NB4 (cell line): ENCODE results near the gene PRR19.
"Not testable (repeated sequence)": the region's sequence is repeated elsewhere in the genome, so short reads cannot be mapped to it uniquely, and the experiment has no call there.

Experiments used
- DNase-seq: peaks from one replicate; pipeline ENCODE4 v3.0.0; 2010; ENCODE audit warnings: low read depth
- H3K4me3 ChIP-seq: one replicate; pipeline ENCODE4 v1.5.1; 2011; ENCODE audit warnings: mild to moderate bottlenecking, low read depth, low read length, moderate library complexity
- CTCF ChIP-seq: IDR thresholded peaks from one replicate; pipeline ENCODE4 v1.5.1; 2012; ENCODE audit warnings: low read depth, low read length
- MAX ChIP-seq: IDR thresholded peaks from 2 replicates; pipeline ENCODE4 v1.6.1; 2011; ENCODE audit warnings: low read depth, low read length
- MYC ChIP-seq: IDR thresholded peaks from 2 replicates; pipeline ENCODE4 v1.6.1; 2011; ENCODE audit warnings: low read depth, low read length
- POLR2A ChIP-seq: IDR thresholded peaks from 2 replicates; pipeline ENCODE4 v1.6.1; 2011; ENCODE audit warnings: mild to moderate bottlenecking; ENCODE audit not compliant: insufficient read length; ENCODE audit errors: extremely low read depth

PRR19 gene

GRCh38 chr19:42333018-42333417 lies 31.1 kb downstream of the PRR19 start:
- DNase-seq = no peak

GRCh38 chr19:42333975-42334696 lies 32.2 kb downstream of the PRR19 start:
- no peak for DNase-seq
- no peak for TF ChIP-seq POLR2A
- TF ChIP-seq CTCF = no peak
- no peak for TF ChIP-seq MYC
- no peak for TF ChIP-seq MAX
- H3K4me3 ChIP-seq = no peak overlapping the region

More at GRCh38 chr19:42333018-42333417, 31.1 kb downstream of the PRR19 start:
- TF ChIP-seq MAX (no peak), POLR2A (no peak), MYC (no peak), CTCF (no peak)
- H3K4me3 ChIP-seq = no peak overlapping the region

- no peak overlapping the region for H3K4me3 ChIP-seq
- no peak for DNase-seq
- TF ChIP-seq MYC (no peak), POLR2A (no peak), CTCF (no peak), MAX (no peak)
These were observed 32.9 kb downstream of the PRR19 start for GRCh38 chr19:42334697-42335373.

- no peak for TF ChIP-seq MYC
- no peak for TF ChIP-seq CTCF
- TF ChIP-seq MAX = no peak
- no peak for TF ChIP-seq POLR2A
- no peak for DNase-seq
- no peak overlapping the region for H3K4me3 ChIP-seq
These were observed 33.5 kb downstream of the PRR19 start for GRCh38 chr19:42335374-42335936.

GRCh38 chr19:42335971-42336370 lies 34.0 kb downstream of the PRR19 start:
- TF ChIP-seq CTCF (no peak), MYC (no peak), POLR2A (no peak), MAX (no peak)
- DNase-seq = no peak
- H3K4me3 ChIP-seq = no peak overlapping the region

GRCh38 chr19:42339126-42339860 lies 37.4 kb downstream of the PRR19 start:
- DNase-seq = not testable (repeated sequence)

GRCh38 chr19:42339922-42340321 lies 38.0 kb downstream of the PRR19 start:
- not testable (repeated sequence) for H3K4me3 ChIP-seq, DNase-seq

More at GRCh38 chr19:42339126-42339860, 37.4 kb downstream of the PRR19 start:
- not testable (repeated sequence) for H3K4me3 ChIP-seq
